ENCODE data around the gene FRMD4A. TPM values are rescaled to one million over a fixed set of nuclear protein-coding genes. Genes with fewer than 3 reads are reported as not detected.

FRMD4A gene
- total and polyA plus RNA-seq, 2 experiments from 2014 or later, result 5.4 to 10.3 TPM

- H3K4me1 ChIP-seq (ENCODE audit: insufficient read depth), result peaks cover 9% of the 10 kb centered on the region
- H3K9me3 ChIP-seq (ENCODE audit: low read depth), result no peaks in the 10 kb centered on the region
- no peaks in the 10 kb centered on the region for H4K20me1 ChIP-seq (ENCODE audit: insufficient read depth, poor library complexity, severe bottlenecking)
- no peak for DNase-seq (ENCODE audit: low spot score)
- no peaks in the 10 kb centered on the region for H3K9me2 ChIP-seq (replicated peaks; ENCODE audit: insufficient read depth)
- H2AFZ ChIP-seq, result no peak overlapping the region
- TF ChIP-seq CTCF (IDR thresholded peaks at IDR 0.05; ENCODE audit: poor library complexity) (no peak), EZH2 (IDR thresholded peaks at IDR 0.05; ENCODE audit: borderline replicate concordance) (no peak), EZH2phosphoT487 (IDR thresholded peaks at IDR 0.05; ENCODE audit: low read depth, severe bottlenecking, unreplicated experiment) (no peak)
- H3K4me2 ChIP-seq, result peak overlapping the region; percentile 77
- peaks cover 3% of the 10 kb centered on the region for H3K27me3 ChIP-seq
- H3K36me3 ChIP-seq (replicated peaks; ENCODE audit: insufficient read depth, low read depth), result no peaks in the 10 kb centered on the region
- WGBS (ENCODE audit: low lambda C conversion rate, missing lambda C conversion rate), result 75% methylated on average over 5 of the region's 5 CpGs
- H3K79me2 ChIP-seq, result no peaks in the 10 kb centered on the region
- H3K27ac ChIP-seq, result peak overlapping the region; percentile 84
- no peak overlapping the region for H3K4me3 ChIP-seq
Measured at GRCh38 chr10:14010769-14011574, 319.8 kb downstream of the FRMD4A start.

- no peak overlapping the region for H2AFZ ChIP-seq
Measured at GRCh38 chr10:14010101-14010558, 320.6 kb downstream of the FRMD4A start.

GRCh38 chr10:14009371-14010100 lies 321.2 kb downstream of the FRMD4A start:
- Histone ChIP-seq H3K4me2 (peak overlapping the region; percentile 77), H3K27me3 (peaks cover 3% of the 10 kb centered on the region), H4K20me1 (ENCODE audit: insufficient read depth, poor library complexity, severe bottlenecking) (no peaks in the 10 kb centered on the region), H3K9me3 (ENCODE audit: low read depth) (no peaks in the 10 kb centered on the region), H2AFZ (no peak overlapping the region), H3K9me2 (replicated peaks; ENCODE audit: insufficient read depth) (no peaks in the 10 kb centered on the region), H3K79me2 (no peaks in the 10 kb centered on the region), H3K4me3 (no peak overlapping the region), H3K4me1 (ENCODE audit: insufficient read depth) (peaks cover 4% of the 10 kb centered on the region), H3K27ac (peak overlapping the region; percentile 84), H3K36me3 (replicated peaks; ENCODE audit: insufficient read depth, low read depth) (no peaks in the 10 kb centered on the region)
- WGBS (ENCODE audit: low lambda C conversion rate, missing lambda C conversion rate), result 49% methylated on average over 24 of the region's 24 CpGs
- TF ChIP-seq EZH2phosphoT487 (IDR thresholded peaks at IDR 0.05; ENCODE audit: low read depth, severe bottlenecking, unreplicated experiment), result no peak
- TF ChIP-seq CTCF (IDR thresholded peaks at IDR 0.05; ENCODE audit: poor library complexity), result no peak
- no peak for TF ChIP-seq EZH2 (IDR thresholded peaks at IDR 0.05; ENCODE audit: borderline replicate concordance)
- peak; percentile 32 for DNase-seq (ENCODE audit: low spot score)

More at GRCh38 chr10:14010101-14010558, 320.6 kb downstream of the FRMD4A start:
- Histone ChIP-seq H3K36me3 (replicated peaks; ENCODE audit: insufficient read depth, low read depth) (no peaks in the 10 kb centered on the region), H3K27ac (peak overlapping the region; percentile 84), H3K9me2 (replicated peaks; ENCODE audit: insufficient read depth) (no peaks in the 10 kb centered on the region), H4K20me1 (ENCODE audit: insufficient read depth, poor library complexity, severe bottlenecking) (no peaks in the 10 kb centered on the region), H3K4me1 (ENCODE audit: insufficient read depth) (peaks cover 4% of the 10 kb centered on the region), H3K27me3 (peaks cover 3% of the 10 kb centered on the region), H3K4me2 (peak overlapping the region; percentile 77), H3K9me3 (ENCODE audit: low read depth) (no peaks in the 10 kb centered on the region), H3K4me3 (no peak overlapping the region), H3K79me2 (no peaks in the 10 kb centered on the region)
- TF ChIP-seq EZH2phosphoT487 (IDR thresholded peaks at IDR 0.05; ENCODE audit: low read depth, severe bottlenecking, unreplicated experiment) (no peak), CTCF (IDR thresholded peaks at IDR 0.05; ENCODE audit: poor library complexity) (no peak), EZH2 (IDR thresholded peaks at IDR 0.05; ENCODE audit: borderline replicate concordance) (no peak)
- no peak for DNase-seq (ENCODE audit: low spot score)
- 15% methylated on average over 5 of the region's 5 CpGs for WGBS (ENCODE audit: low lambda C conversion rate, missing lambda C conversion rate)

Measured in hepatocyte (in vitro differentiated cells).